HEK293 (cell line): ENCODE results near the gene CLEC16A.

Source experiments
- BCL11B ChIP-seq: fragments of 450-650 bp; formaldehyde crosslinking; IDR thresholded peaks from 2 replicates; pipeline ENCODE4 v1.5.1; 2016; ENCODE audit warnings: low read depth, missing biosample characterization, missing genetic modification characterization
- GLI4 ChIP-seq: fragments of 450-650 bp; formaldehyde crosslinking; IDR thresholded peaks from 2 replicates; pipeline ENCODE4 v1.5.1; 2016; ENCODE audit warnings: missing biosample characterization, missing genetic modification characterization
- GLIS1 ChIP-seq: fragments of 450-650 bp; formaldehyde crosslinking; IDR thresholded peaks from 2 replicates; pipeline ENCODE4 v1.5.1; 2016; ENCODE audit warnings: missing biosample characterization, missing genetic modification characterization
- INSM2 ChIP-seq: fragments of 450-650 bp; formaldehyde crosslinking; IDR thresholded peaks from 2 replicates; pipeline ENCODE4 v1.5.1; 2016; ENCODE audit warnings: missing biosample characterization, missing genetic modification characterization
- KLF16 ChIP-seq: fragments of 450-650 bp; formaldehyde crosslinking; IDR thresholded peaks from 2 replicates; pipeline ENCODE4 v1.5.1; 2017; ENCODE audit warnings: missing biosample characterization, missing genetic modification characterization
- KLF17 ChIP-seq: fragments of 450-650 bp; formaldehyde crosslinking; IDR thresholded peaks from 2 replicates; pipeline ENCODE4 v1.5.1; 2016; ENCODE audit warnings: missing biosample characterization, missing genetic modification characterization
- TRIM28 ChIP-seq: IDR thresholded peaks from 2 replicates; pipeline ENCODE4 v1.6.1; 2011; ENCODE audit warnings: low read length, control low read depth, borderline replicate concordance
- TSHZ1 ChIP-seq: fragments of 450-650 bp; formaldehyde crosslinking; IDR thresholded peaks from 2 replicates; pipeline ENCODE4 v1.5.1; 2016; ENCODE audit warnings: missing biosample characterization, missing genetic modification characterization, borderline replicate concordance
- ZBTB10 ChIP-seq: fragments of 450-650 bp; formaldehyde crosslinking; IDR thresholded peaks from 2 replicates; pipeline ENCODE4 v1.5.1; 2016; ENCODE audit warnings: missing biosample characterization, missing genetic modification characterization
- ZBTB20 ChIP-seq: fragments of 450-650 bp; formaldehyde crosslinking; IDR thresholded peaks from 2 replicates; pipeline ENCODE4 v1.5.1; 2016; ENCODE audit warnings: missing biosample characterization, missing genetic modification characterization
- ZBTB48 ChIP-seq: fragments of 450-650 bp; formaldehyde crosslinking; IDR thresholded peaks from 2 replicates; pipeline ENCODE4 v1.5.1; 2016; ENCODE audit warnings: missing biosample characterization, missing genetic modification characterization
- ZBTB6 ChIP-seq: fragments of 450-650 bp; formaldehyde crosslinking; IDR thresholded peaks from 2 replicates; pipeline ENCODE4 v1.5.1; 2017; ENCODE audit warnings: missing biosample characterization, missing genetic modification characterization
- ZFP37 ChIP-seq: fragments of 450-650 bp; formaldehyde crosslinking; IDR thresholded peaks from 2 replicates; pipeline ENCODE4 v1.5.1; 2016; ENCODE audit warnings: missing biosample characterization, missing genetic modification characterization
- ZNF114 ChIP-seq: fragments of 450-650 bp; formaldehyde crosslinking; IDR thresholded peaks from 2 replicates; pipeline ENCODE4 v1.5.0; 2017; ENCODE audit warnings: missing biosample characterization, missing genetic modification characterization
- ZNF140 ChIP-seq: fragments of 450-650 bp; formaldehyde crosslinking; IDR thresholded peaks from 2 replicates; pipeline ENCODE4 v1.5.1; 2016; ENCODE audit warnings: missing biosample characterization, missing genetic modification characterization
- ZNF16 ChIP-seq: fragments of 450-650 bp; formaldehyde crosslinking; IDR thresholded peaks from 2 replicates; pipeline ENCODE4 v1.5.1; 2016; ENCODE audit warnings: low read depth, missing biosample characterization, missing genetic modification characterization
- ZNF266 ChIP-seq: fragments of 450-650 bp; formaldehyde crosslinking; IDR thresholded peaks from 2 replicates; pipeline ENCODE4 v1.5.1; 2016; ENCODE audit warnings: missing biosample characterization, missing genetic modification characterization, low read depth
- ZNF324 ChIP-seq: fragments of 450-650 bp; formaldehyde crosslinking; IDR thresholded peaks from 2 replicates; pipeline ENCODE4 v1.5.1; 2016; ENCODE audit warnings: missing biosample characterization, missing genetic modification characterization
- ZNF341 ChIP-seq: fragments of 450-650 bp; formaldehyde crosslinking; IDR thresholded peaks from 2 replicates; pipeline ENCODE4; 2016; ENCODE audit warnings: low read depth, missing biosample characterization, missing genetic modification characterization
- ZNF354C ChIP-seq: fragments of 450-650 bp; formaldehyde crosslinking; IDR thresholded peaks from 2 replicates; pipeline ENCODE4 v1.5.1; 2016; ENCODE audit warnings: missing biosample characterization, missing genetic modification characterization, low read depth, borderline replicate concordance
- ZNF362 ChIP-seq: fragments of 450-650 bp; formaldehyde crosslinking; IDR thresholded peaks from 2 replicates; pipeline ENCODE4 v1.5.1; 2016; ENCODE audit warnings: missing biosample characterization, missing genetic modification characterization
- ZNF391 ChIP-seq: fragments of 450-650 bp; formaldehyde crosslinking; IDR thresholded peaks from 2 replicates; pipeline ENCODE4 v1.5.1; 2016; ENCODE audit warnings: low read depth, missing biosample characterization, missing genetic modification characterization, borderline replicate concordance
- ZNF423 ChIP-seq: fragments of 450-650 bp; formaldehyde crosslinking; IDR thresholded peaks from 2 replicates; pipeline ENCODE4 v1.5.1; 2016; ENCODE audit warnings: missing biosample characterization, missing genetic modification characterization
- ZNF473 ChIP-seq: fragments of 450-650 bp; formaldehyde crosslinking; IDR thresholded peaks from 2 replicates; pipeline ENCODE4 v1.5.1; 2017; ENCODE audit warnings: missing biosample characterization, missing genetic modification characterization
- ZNF501 ChIP-seq: fragments of 450-650 bp; formaldehyde crosslinking; IDR thresholded peaks from 2 replicates; pipeline ENCODE4 v1.5.1; 2016; ENCODE audit warnings: missing biosample characterization, missing genetic modification characterization
- ZNF660 ChIP-seq: fragments of 450-650 bp; IDR thresholded peaks from 2 replicates; pipeline ENCODE4 v1.5.1; 2018; ENCODE audit warnings: missing biosample characterization, mild to moderate bottlenecking, missing genetic modification characterization
- ZNF670 ChIP-seq: fragments of 450-650 bp; formaldehyde crosslinking; IDR thresholded peaks from 2 replicates; pipeline ENCODE4 v1.5.1; 2016; ENCODE audit warnings: missing biosample characterization, missing genetic modification characterization, low read depth
- ZNF707 ChIP-seq: fragments of 450-650 bp; formaldehyde crosslinking; IDR thresholded peaks from 2 replicates; pipeline ENCODE4 v1.5.1; 2016; ENCODE audit warnings: missing biosample characterization, missing genetic modification characterization
- ZNF76 ChIP-seq: fragments of 450-650 bp; formaldehyde crosslinking; IDR thresholded peaks from 2 replicates; pipeline ENCODE4; 2016; ENCODE audit warnings: low read depth, missing biosample characterization, missing genetic modification characterization, borderline replicate concordance
- ZNF768 ChIP-seq: fragments of 450-650 bp; formaldehyde crosslinking; IDR thresholded peaks from 2 replicates; pipeline ENCODE4 v1.5.1; 2018; ENCODE audit warnings: missing biosample characterization, mild to moderate bottlenecking, missing genetic modification characterization

The CLEC16A gene

GRCh38 chr16:10942352-10943063 lies 1.9 kb upstream of the CLEC16A start, which contains the start of gene DEXI (continued):
- TF ChIP-seq INSM2 (tag by site-specific recombination) (no peak), ZBTB20 (tag by site-specific recombination) (peak; percentile 65), TRIM28 (no peak), ZNF324 (tag by site-specific recombination) (no peak), ZNF341 (tag by site-specific recombination) (peak; percentile 24; the same call in 1 of the 2 replicates), ZBTB10 (tag by site-specific recombination) (no peak), ZNF354C (tag by site-specific recombination) (no peak), ZNF707 (no peak), TSHZ1 (tag by site-specific recombination) (no peak), ZNF391 (tag by site-specific recombination) (0 out of 2 replicates have a peak, but pooled peaks have one; percentile 33), ZNF423 (tag by site-specific recombination) (peak; percentile 72; the same call in 1 of the 2 replicates), KLF17 (tag by site-specific recombination) (no peak), ZNF266 (tag by site-specific recombination) (no peak), KLF16 (no peak), ZNF501 (tag by site-specific recombination) (no peak), ZNF16 (no peak), ZNF768 (no peak), ZBTB48 (tag by site-specific recombination) (no peak), ZNF140 (tag by site-specific recombination) (no peak), ZNF660 (tag by site-specific recombination) (no peak), GLI4 (no peak), BCL11B (tag by site-specific recombination) (no peak), ZFP37 (tag by site-specific recombination) (no peak), ZNF473 (tag by site-specific recombination) (no peak), ZNF76 (peak; percentile 62; the same call in 1 of the 2 replicates), ZBTB6 (tag by site-specific recombination) (no peak), ZNF670 (tag by site-specific recombination) (no peak), GLIS1 (tag by site-specific recombination) (peak; percentile 37; the same call in 1 of the 2 replicates), ZNF114 (no peak), ZNF362 (tag by site-specific recombination) (no peak)
